Activated naive CD8-positive, alpha-beta T cell treated with anti-CD3 and anti-CD28 coated beads, Interleukin-2, amount 50 U/mL, for 24 hours (primary cell): Measurements from ENCODE around the gene CNTNAP2.

Experiments
- ATAC-seq: fragments of 150-1000 bp; cut with Tn5 transposase; one replicate; pipeline ENCODE4 v1.10.0; 2021
- DNase-seq: peaks from one replicate; pipeline ENCODE4 v3.0.0; 2021
- H3K27ac Mint-ChIP-seq: one replicate; pipeline ENCODE4 v1.8.0; 2021; ENCODE audit warnings: mild to moderate bottlenecking, mixed read lengths
- H3K27me3 Mint-ChIP-seq: one replicate; pipeline ENCODE4 v1.8.0; 2021; ENCODE audit warnings: mixed read lengths
- H3K36me3 Mint-ChIP-seq: one replicate; pipeline ENCODE4 v1.8.0; 2021; ENCODE audit warnings: low read depth, mixed read lengths
- H3K4me1 Mint-ChIP-seq: one replicate; pipeline ENCODE4 v1.8.0; 2021; ENCODE audit warnings: mixed read lengths
- H3K4me3 Mint-ChIP-seq: one replicate; pipeline ENCODE4 v1.8.0; 2021; ENCODE audit warnings: mild to moderate bottlenecking, moderate library complexity, mixed read lengths
- H3K9me3 Mint-ChIP-seq: one replicate; pipeline ENCODE4 v1.8.0; 2021; ENCODE audit warnings: mixed read lengths

Gene CNTNAP2

DNA sequence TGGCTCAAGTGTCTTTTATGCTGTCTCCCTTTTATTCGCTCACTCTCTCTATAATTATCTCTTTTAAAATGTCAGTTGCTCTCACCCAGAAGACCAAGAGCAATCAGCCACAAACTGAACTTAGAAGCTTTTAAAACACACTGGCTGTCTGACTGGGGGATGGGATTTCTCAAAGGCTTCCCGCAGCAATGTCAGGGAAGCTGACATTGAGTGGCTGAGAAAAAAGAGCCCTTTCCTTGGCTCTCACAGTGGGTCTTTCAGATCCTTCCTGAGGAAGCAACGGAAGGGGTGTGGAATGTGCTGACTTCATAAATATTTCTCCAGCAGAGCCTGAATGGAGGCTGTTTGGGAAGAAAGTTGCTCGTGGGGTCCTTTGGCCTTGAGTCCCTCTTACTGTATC lies 2028.2 kb downstream of the CNTNAP2 start:
- Mint-ChIP-seq H3K9me3 (no peaks in the 10 kb centered on the region), H3K27ac (no peak overlapping the region), H3K36me3 (no peaks in the 10 kb centered on the region), H3K4me3 (no peak overlapping the region), H3K4me1 (no peaks in the 10 kb centered on the region), H3K27me3 (peaks cover 7% of the 10 kb centered on the region)
- no peak for DNase-seq
- no peak for ATAC-seq

DNA sequence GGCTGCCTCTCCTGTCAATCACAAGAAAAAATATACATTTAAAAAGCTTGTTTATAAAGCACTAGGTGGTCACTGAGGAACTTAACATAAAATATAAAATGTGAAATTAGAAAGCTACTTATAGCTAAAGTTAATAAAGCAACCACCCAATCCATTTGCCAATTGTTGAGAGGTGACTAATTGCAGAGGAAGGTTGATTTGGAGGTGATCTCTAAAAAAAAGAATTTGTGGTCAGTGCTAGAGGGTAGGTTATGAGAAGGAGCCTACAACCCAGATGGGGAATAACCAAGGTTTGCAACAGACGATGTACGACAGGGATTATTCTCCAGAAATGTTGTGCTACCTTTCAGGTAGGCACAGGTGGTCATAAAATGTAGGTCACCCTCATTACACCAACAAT lies 2029.7 kb downstream of the CNTNAP2 start:
- Mint-ChIP-seq H3K9me3 (no peaks in the 10 kb centered on the region), H3K4me3 (no peak overlapping the region), H3K27me3 (peaks cover 7% of the 10 kb centered on the region), H3K27ac (no peak overlapping the region), H3K4me1 (no peaks in the 10 kb centered on the region), H3K36me3 (no peaks in the 10 kb centered on the region)
- ATAC-seq, result no peak
- DNase-seq, result no peak

GRCh38 chr7:148147438-148147837 lies 2030.8 kb downstream of the CNTNAP2 start:
- Mint-ChIP-seq H3K9me3 (no peaks in the 10 kb centered on the region), H3K27me3 (peaks cover 7% of the 10 kb centered on the region), H3K4me1 (no peaks in the 10 kb centered on the region), H3K36me3 (no peaks in the 10 kb centered on the region), H3K27ac (no peak overlapping the region), H3K4me3 (no peak overlapping the region)
- ATAC-seq, result no peak
- no peak for DNase-seq

GRCh38 chr7:148148456-148148855 lies 2031.9 kb downstream of the CNTNAP2 start:
- H3K4me1 Mint-ChIP-seq, result no peaks in the 10 kb centered on the region
- peaks cover 3% of the 10 kb centered on the region for H3K27me3 Mint-ChIP-seq
- H3K27ac Mint-ChIP-seq, result no peak overlapping the region
- no peaks in the 10 kb centered on the region for H3K36me3 Mint-ChIP-seq
- DNase-seq (no peak), ATAC-seq (no peak)
- H3K4me3 Mint-ChIP-seq, result no peak overlapping the region
- H3K9me3 Mint-ChIP-seq, result no peaks in the 10 kb centered on the region

GRCh38 chr7:148149730-148150129 lies 2033.1 kb downstream of the CNTNAP2 start:
- no peaks in the 10 kb centered on the region for H3K36me3 Mint-ChIP-seq
- no peak overlapping the region for H3K27ac Mint-ChIP-seq
- no peak overlapping the region for H3K4me3 Mint-ChIP-seq

DNA sequence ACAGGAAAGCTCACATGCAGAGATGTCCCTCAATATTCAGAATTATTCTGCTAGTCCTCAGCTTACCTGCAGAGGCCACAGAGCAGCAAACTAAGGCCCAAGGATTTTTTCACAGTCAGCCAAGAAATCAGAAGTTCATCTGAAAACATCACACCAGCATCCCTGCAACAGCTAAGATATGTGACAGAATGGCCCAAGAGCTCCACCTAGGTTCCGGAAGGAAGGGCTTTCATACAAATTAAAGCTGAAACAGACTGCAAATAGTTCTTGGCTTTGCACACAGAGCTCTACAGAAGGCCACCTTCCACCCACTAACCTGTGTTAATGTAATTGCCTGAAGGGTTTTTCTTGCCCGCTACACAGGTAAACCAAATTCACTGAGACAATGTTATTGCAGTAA lies 2035.2 kb downstream of the CNTNAP2 start:
- Mint-ChIP-seq H3K4me1 (no peaks in the 10 kb centered on the region), H3K36me3 (no peaks in the 10 kb centered on the region)
- ATAC-seq, result no peak

More at GRCh38 chr7:148149730-148150129, 2033.1 kb downstream of the CNTNAP2 start:
- ATAC-seq (no peak), DNase-seq (no peak)
- H3K4me1 Mint-ChIP-seq, result no peaks in the 10 kb centered on the region
- H3K9me3 Mint-ChIP-seq, result no peaks in the 10 kb centered on the region
- peaks cover 3% of the 10 kb centered on the region for H3K27me3 Mint-ChIP-seq

DNA sequence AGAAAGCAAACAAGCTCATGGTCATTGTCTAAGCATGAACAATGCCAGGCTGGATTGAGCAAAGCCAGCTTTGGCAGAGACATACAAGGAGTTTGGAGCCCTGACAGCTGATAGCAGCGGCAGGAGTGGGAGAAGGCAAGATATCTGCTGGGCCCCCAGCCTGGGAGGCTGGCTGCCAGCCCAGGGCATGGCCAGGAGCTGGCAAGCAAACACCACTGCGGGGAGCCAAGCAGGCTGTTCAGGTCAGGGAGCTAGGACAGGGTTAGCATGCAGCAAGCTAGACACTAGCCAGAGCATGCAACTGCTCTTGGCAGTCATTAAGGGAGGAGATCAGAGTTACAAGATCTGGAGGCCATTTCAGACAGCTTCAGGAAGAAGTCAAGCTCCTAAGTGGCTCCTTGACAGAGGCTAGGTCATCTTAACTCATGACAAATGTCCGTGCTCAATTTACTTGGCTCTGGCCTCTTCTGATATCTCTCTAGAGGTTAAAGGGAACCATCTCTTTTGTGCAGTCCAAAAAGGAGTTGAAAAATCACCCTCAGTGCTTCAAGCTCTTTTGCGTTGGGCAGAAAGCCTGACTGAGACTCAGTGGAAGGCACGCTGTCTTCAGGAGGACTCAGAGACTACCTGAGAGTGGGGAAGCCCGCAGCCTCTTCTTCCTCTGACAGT lies 2037.1 kb downstream of the CNTNAP2 start:
- Mint-ChIP-seq H3K27ac (no peak overlapping the region), H3K36me3 (no peaks in the 10 kb centered on the region), H3K4me3 (no peak overlapping the region), H3K27me3 (peaks cover 3% of the 10 kb centered on the region), H3K4me1 (no peaks in the 10 kb centered on the region), H3K9me3 (no peaks in the 10 kb centered on the region)
- DNase-seq (no peak), ATAC-seq (no peak)

More for the DNA sequence above, 2035.2 kb downstream of the CNTNAP2 start:
- H3K9me3 Mint-ChIP-seq, result no peaks in the 10 kb centered on the region
- H3K4me3 Mint-ChIP-seq, result no peak overlapping the region
- H3K27me3 Mint-ChIP-seq, result peaks cover 3% of the 10 kb centered on the region
- H3K27ac Mint-ChIP-seq, result no peak overlapping the region
- DNase-seq, result no peak

- no peaks in the 10 kb centered on the region for H3K27me3 Mint-ChIP-seq
- no peak overlapping the region for H3K27ac Mint-ChIP-seq
- H3K36me3 Mint-ChIP-seq, result no peaks in the 10 kb centered on the region
- H3K4me1 Mint-ChIP-seq, result no peaks in the 10 kb centered on the region
- no peaks in the 10 kb centered on the region for H3K9me3 Mint-ChIP-seq
- ATAC-seq, result no peak
- no peak overlapping the region for H3K4me3 Mint-ChIP-seq
- no peak for DNase-seq
These were observed 2038.4 kb downstream of the CNTNAP2 start for GRCh38 chr7:148155000-148155399.

- ATAC-seq (no peak), DNase-seq (no peak)
- H3K4me1 Mint-ChIP-seq, result no peaks in the 10 kb centered on the region
- H3K27ac Mint-ChIP-seq, result no peak overlapping the region
- H3K36me3 Mint-ChIP-seq, result no peaks in the 10 kb centered on the region
- H3K27me3 Mint-ChIP-seq, result no peaks in the 10 kb centered on the region
- no peak overlapping the region for H3K4me3 Mint-ChIP-seq
- H3K9me3 Mint-ChIP-seq, result no peaks in the 10 kb centered on the region
These were observed 2039.2 kb downstream of the CNTNAP2 start for GRCh38 chr7:148155826-148156225.

DNA sequence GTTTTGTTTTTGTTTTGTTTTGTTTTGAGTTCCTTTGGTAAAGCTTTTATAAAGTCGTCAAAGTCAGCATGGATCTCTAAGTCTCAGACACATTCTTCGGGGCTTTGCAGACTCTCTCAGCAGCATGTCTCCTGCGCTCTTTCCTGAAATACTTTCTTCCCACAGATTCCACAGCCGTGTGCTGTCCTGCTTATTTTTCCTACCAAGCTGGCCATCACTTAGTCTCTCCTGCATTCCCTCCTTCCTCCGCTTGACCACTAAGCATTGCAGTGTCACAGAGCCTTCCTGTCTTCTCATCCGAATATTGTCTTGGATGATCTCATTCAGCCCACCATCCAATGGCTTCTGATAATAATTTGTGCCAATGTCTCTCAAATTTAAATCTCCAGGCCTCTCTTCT lies 2039.6 kb downstream of the CNTNAP2 start:
- DNase-seq (no peak), ATAC-seq (no peak)
- Mint-ChIP-seq H3K4me1 (no peaks in the 10 kb centered on the region), H3K4me3 (no peak overlapping the region), H3K36me3 (no peaks in the 10 kb centered on the region), H3K27me3 (no peaks in the 10 kb centered on the region), H3K9me3 (no peaks in the 10 kb centered on the region), H3K27ac (no peak overlapping the region)

DNA sequence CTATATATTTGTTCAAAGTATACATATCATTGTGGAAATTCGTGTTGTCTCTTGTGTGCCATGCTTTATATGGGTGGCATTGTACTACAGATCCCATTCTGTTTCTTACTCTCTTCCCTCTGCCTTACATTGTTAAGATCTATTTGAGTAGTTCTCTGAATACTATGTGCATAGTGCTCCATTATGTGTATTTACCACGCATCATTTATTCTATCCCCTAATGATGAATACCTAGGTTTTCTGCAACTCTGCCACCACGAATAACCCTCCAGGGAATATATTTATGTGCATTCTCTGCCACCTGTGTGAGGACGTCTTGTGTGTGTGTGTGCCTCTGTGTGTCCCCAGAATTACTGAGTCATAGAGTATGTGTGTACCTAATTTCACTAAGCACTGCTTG lies 2042.7 kb downstream of the CNTNAP2 start:
- Mint-ChIP-seq H3K4me1 (no peaks in the 10 kb centered on the region), H3K4me3 (no peak overlapping the region), H3K27me3 (peaks cover 2% of the 10 kb centered on the region), H3K9me3 (no peaks in the 10 kb centered on the region), H3K27ac (no peak overlapping the region), H3K36me3 (no peaks in the 10 kb centered on the region)
- ATAC-seq (no peak), DNase-seq (no peak)

- Mint-ChIP-seq H3K4me1 (no peaks in the 10 kb centered on the region), H3K27ac (no peak overlapping the region), H3K4me3 (no peak overlapping the region), H3K27me3 (peaks cover 2% of the 10 kb centered on the region), H3K9me3 (no peaks in the 10 kb centered on the region), H3K36me3 (no peaks in the 10 kb centered on the region)
- no peak for DNase-seq
- ATAC-seq, result no peak
These were observed 2045.2 kb downstream of the CNTNAP2 start for GRCh38 chr7:148161776-148162175.

DNA sequence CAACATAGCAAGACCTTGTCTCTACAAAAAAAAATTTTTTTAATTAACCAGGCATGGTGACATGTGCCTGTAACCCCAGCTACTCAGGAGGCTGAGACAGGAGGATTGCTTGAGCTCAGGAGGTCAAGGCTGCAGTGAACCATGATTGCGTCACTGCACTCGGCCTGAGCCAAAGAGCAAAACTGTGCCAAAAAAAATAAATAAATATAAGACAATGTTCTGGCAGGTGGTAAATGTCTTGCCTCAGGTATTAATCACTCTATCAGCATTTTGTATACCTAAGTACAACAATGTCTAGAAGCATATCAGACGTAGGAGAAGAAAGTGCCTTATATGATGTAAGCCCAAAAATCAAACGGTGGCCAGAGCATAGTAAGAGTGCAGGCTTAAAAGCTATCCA lies 2046.2 kb downstream of the CNTNAP2 start:
- no peak for ATAC-seq
- Mint-ChIP-seq H3K4me3 (no peak overlapping the region), H3K27me3 (peaks cover 4% of the 10 kb centered on the region), H3K27ac (no peak overlapping the region), H3K4me1 (no peaks in the 10 kb centered on the region), H3K36me3 (no peaks in the 10 kb centered on the region), H3K9me3 (no peaks in the 10 kb centered on the region)
- no peak for DNase-seq

DNA sequence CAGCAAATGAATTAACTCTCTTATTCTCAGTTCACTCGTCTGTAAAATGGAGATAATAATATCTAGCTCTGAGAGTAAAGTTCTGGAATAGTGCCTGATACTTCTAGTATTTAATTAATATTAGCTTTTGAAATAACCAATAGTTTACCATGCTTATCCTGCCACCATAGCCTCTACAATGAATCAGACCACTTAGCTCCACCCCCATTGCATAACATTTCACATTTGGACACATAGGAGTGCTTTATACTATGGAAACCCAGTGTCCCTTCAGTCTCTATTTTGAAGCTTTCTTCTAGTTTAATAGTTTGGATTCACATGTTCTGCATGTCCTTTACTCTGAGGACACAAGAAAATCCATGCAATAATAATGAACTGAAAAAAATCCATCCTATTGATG lies 2046.6 kb downstream of the CNTNAP2 start:
- Mint-ChIP-seq H3K27ac (no peak overlapping the region), H3K36me3 (no peaks in the 10 kb centered on the region), H3K9me3 (no peaks in the 10 kb centered on the region), H3K4me1 (no peaks in the 10 kb centered on the region), H3K27me3 (peaks cover 4% of the 10 kb centered on the region), H3K4me3 (no peak overlapping the region)
- no peak for ATAC-seq
- DNase-seq, result no peak

DNA sequence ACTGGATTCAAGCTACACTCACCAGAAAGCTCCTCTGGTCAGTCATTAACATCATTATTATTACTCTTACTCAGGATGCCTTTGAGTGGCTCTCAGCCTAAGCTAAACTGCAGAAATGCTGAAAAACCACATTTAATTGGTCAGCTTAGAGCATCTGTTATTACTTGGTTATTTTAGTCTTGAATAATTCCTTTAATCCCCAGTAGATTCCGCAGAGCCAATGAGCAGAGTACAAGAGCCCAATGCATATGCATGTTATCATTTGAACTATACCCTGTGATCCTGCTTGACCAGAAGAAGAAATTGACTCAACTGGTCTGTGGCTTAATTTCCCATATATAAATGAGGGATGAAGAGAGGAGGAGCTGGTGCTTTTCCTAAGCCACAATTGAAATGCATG lies 2056.3 kb downstream of the CNTNAP2 start:
- Mint-ChIP-seq H3K9me3 (no peaks in the 10 kb centered on the region), H3K27me3 (no peaks in the 10 kb centered on the region), H3K4me1 (no peaks in the 10 kb centered on the region), H3K36me3 (no peaks in the 10 kb centered on the region), H3K27ac (no peak overlapping the region), H3K4me3 (no peak overlapping the region)
- no peak for DNase-seq
- no peak for ATAC-seq

- Mint-ChIP-seq H3K27me3 (no peaks in the 10 kb centered on the region), H3K4me3 (no peak overlapping the region), H3K36me3 (no peaks in the 10 kb centered on the region), H3K4me1 (no peaks in the 10 kb centered on the region), H3K9me3 (no peaks in the 10 kb centered on the region), H3K27ac (no peak overlapping the region)
- DNase-seq (no peak), ATAC-seq (no peak)
These were observed 2056.8 kb downstream of the CNTNAP2 start for GRCh38 chr7:148173369-148173768.
